GM19023 (cell line): ENCODE measurements around the gene DAP3.
"Not testable (repeated sequence)": the region's sequence is repeated elsewhere in the genome, so short reads cannot be mapped to it uniquely, and the experiment has no call there.

Source experiments
- ATAC-seq: cut with Tn5 transposase; IDR thresholded peaks from one replicate; pipeline ENCODE4 v1.9.1; 2021; ENCODE audit warnings: mild to moderate bottlenecking, moderate library complexity; ENCODE audit not compliant: unreplicated experiment

The DAP3 gene

DNA sequence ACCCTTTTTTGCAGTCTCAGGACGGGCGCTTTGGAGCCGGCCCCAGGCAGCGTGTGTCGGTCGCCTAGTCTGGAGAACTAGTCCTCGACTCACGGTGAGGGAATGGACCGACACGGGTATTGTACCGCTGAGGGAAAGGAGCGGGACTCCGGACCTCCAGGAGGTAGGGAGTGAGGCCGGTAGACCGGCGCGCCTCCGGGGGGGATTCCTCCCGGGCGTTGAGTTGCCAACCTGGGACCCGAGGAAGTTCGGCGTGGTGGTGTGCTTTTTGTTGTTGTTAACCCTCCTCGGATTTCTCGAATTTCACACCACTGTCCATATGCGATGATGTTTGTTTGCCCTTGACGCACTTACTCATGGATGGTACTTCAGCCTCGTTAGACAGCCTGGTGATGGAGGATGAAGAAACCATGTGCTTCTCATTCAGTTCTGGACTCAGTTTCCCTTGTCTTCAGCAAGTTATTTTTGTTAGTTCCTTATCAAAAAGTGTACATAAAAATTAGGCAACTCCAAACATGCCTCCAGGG is at the start of gene DAP3:
Gene DAP3, plus strand, starts transcription at position 11 of the 527 bp plus-strand sequence. CDS start 20,689 bp downstream, outside the sequence.
- ATAC-seq: not testable (repeated sequence)

- no peak for ATAC-seq
Measured at GRCh38 chr1:155640367-155640766, 48.5 kb upstream of the DAP3 start.

DNA sequence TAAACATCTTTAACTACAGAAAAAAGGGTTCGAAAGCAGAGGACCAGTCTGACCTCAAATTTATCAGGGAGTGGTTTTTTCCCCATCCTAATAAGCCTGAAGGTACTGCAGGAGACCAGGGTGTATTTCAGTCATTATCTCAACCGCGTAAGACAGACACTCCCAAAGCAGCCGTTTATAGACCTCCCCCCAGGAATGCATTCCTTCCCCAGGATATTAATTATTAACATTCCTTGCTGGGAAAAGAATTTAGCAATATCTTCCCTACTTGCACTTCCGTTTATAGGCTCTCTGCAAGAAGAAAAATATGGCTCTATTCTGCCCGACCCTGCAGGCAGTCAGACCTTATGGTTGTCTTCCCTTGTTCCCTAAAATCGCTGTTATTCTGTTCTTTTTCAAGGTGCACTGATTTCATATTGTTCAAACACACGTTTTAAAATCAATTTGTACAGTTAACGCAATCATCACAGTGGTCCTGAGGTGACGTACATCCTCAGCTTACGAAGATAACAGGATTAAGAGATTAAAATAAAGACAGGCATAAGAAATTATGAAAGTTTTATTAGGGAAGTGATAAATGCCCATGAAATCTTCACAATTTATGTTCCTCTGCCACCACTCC is 46.2 kb upstream of the DAP3 start:
- not testable (repeated sequence) for ATAC-seq

DNA sequence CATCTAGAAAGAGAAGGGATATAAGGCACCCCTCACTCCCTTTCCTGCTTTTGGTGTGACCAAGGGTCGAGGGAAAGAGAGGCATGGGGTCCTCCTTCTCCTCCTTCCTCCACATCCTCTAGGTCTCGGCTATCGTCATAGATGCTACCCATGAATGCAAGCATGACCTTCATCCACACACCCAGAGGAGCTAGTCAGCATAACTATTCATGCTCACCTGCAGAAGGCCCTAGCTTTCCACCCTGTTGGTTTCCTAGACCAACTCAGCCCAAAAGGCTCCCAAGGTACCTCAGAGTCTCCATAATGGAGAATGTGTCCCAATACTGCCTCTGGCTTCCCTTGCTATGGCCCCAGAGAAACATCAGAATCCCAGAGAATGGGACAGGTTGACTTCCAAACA is 45.7 kb upstream of the DAP3 start:
- no peak for ATAC-seq

DNA sequence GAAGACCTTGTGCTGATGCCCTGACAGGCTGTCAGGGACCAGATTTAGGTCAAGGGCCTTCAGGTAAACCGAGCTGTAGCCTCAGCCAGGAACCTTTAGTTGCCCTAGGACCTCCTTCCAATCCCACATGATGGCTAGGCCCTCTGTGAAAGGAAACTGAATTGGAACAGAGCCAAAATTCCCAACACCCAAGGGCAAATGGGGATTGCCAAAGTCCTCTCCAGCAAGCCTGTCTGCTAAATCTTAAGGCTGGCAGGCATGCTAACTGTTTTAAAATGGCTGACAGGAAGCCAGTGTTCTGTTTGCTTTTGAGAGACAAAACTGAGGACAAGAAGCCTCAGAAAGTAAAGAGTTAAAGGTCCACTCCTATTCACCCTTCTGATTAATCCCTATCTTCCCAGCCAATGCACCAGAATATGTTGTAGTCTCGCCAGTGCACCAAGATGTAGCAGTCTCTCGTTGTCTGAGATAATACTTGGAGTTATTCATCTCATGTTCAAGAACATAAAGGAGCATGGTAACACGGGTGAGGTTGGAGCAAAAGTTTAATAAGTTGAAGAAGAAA is 43.8 kb upstream of the DAP3 start:
- ATAC-seq: no peak

GRCh38 chr1:155645648-155646047 is 43.2 kb upstream of the DAP3 start:
- ATAC-seq: no peak

DNA sequence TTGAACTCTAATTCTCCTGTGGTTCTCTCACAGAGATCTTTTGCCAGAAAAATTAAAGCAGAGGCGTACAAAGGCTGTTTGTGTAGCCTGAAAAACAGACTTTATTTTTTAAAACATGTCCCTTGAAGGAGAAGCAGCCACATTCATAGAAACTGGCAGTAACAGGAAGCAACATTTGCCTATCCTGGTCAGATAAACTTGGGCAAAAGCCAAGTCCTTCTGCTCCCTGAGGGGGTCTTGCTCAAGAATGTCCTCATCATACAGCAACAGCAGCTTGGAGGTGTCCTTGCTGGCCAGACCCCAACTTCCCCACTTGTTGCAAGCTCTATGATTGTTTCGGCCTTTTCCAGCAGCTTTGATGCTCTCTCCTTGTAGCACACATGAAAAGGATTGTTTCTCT is 42.6 kb upstream of the DAP3 start:
- ATAC-seq: no peak

GRCh38 chr1:155648207-155649147 is 40.4 kb upstream of the DAP3 start:
- no peak for ATAC-seq

DNA sequence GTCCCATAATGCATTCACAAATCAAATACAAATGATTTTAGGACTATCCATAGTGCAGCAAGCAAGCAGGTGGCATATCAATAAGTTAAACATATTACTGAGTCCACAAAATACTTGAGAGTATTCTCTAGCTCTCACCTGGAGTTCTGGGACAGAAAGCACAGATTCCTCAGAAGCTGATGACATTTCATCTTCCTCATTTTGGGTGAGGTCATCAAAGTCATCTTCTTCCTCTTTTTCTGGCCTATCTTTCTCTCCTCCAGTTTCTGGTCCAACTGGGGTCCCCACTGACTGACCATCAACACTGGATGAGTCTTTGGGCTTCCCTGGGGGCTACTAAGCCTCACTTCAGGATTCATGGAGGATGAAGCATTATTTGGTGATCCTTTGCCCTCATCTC is 39.2 kb upstream of the DAP3 start:
- no peak for ATAC-seq

DNA sequence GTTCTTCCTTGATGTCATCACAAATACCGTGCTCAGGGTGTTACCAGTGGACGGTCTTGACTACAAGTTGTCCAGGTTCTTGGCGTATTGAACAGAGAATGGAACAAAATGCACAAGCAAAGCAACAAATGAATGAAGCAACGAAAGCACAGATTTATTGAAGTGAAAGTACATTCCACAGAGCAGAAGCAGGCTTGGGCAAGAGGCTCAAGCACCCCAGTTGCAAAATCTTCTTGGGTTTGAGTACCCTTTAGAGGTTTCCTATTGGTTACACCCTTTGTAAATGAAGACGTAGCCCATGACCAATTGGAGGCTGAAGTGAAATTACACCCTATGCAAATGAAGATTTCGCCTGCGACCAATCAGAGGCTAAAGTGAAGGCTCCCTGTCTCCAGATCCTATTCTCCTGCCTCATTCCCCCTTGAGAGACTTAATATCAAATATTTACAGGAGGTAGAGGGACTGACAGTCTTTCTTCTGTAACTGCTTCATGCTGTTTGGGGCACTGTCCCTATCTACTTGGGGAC is 38.6 kb upstream of the DAP3 start:
- no peak for ATAC-seq

DNA sequence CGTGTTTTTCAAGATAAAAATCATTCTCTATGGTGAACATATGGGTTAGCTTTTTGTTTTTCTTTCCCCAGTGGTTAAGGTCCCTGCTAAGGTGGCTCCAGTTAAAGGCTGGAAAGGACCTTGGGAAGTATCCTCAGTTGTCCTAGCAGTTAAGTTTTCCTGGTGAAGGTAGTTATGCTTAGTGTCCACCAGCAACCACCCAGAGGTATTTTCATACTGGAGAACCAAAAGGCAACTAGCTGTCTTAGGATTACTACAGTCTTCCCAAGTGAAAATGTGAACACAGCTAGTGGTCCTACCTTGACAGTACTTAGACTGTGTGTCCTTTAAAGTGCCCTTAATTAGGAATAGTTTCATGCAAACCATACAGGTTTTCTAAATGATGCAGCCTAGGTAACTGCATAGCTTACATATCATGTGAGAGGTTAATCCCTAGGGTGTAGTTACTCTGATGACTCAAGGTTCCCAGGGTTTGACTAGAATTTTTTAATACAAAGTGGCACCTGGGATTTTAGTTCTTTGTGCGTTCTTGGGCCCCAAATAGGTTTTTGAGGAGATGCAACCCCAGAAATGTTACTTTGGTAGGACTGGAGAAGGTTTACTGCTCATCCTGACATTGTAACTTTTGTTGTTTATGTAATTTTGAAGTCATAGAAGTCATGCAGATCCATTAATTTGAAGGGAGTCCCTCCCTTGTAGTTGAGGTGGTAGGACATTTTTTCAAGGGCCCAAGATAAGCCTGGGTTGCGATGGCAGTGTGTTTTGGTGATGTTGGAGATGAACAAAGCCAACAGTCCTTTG is 36.8 kb upstream of the DAP3 start:
- ATAC-seq: no peak

DNA sequence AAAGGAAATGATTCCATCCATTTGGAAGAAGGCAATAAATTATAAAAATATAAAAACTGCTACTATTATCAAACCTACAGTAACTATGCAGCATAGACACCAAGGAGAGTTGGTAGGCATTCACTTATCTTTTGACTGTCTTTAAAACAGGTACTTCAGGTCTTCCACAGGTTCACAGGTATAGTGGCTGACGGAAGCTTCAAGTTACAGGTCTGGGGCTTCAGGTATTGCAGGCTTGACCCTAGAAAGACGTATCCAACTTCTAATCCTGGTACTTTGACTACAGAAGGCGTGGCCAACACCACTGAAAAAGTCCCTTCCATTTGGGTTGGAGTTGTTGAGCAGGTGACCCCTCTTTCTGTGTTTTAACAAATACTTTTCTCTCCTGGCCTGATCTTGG is 35.9 kb upstream of the DAP3 start:
- no peak for ATAC-seq

GRCh38 chr1:155657463-155657862 is 31.4 kb upstream of the DAP3 start:
- no peak for ATAC-seq

DNA sequence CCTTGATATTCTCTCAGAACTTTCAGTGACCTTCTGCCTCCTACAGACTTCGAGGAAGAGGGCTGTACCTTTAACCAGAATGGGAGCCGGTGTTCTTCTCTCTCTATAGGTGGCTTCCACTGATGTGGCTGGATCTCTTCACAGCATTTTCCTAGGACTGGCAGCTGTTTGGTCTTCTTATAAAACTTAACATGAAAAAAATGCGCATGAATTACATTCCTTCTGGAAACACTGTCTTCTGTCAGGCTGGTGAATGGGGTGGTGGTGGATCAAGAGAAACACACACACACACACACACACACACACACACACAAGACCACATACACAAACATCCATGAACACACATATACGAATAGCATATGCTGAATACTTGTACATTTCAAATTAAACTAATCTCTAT is 27.7 kb upstream of the DAP3 start:
- ATAC-seq: not testable (repeated sequence)

DNA sequence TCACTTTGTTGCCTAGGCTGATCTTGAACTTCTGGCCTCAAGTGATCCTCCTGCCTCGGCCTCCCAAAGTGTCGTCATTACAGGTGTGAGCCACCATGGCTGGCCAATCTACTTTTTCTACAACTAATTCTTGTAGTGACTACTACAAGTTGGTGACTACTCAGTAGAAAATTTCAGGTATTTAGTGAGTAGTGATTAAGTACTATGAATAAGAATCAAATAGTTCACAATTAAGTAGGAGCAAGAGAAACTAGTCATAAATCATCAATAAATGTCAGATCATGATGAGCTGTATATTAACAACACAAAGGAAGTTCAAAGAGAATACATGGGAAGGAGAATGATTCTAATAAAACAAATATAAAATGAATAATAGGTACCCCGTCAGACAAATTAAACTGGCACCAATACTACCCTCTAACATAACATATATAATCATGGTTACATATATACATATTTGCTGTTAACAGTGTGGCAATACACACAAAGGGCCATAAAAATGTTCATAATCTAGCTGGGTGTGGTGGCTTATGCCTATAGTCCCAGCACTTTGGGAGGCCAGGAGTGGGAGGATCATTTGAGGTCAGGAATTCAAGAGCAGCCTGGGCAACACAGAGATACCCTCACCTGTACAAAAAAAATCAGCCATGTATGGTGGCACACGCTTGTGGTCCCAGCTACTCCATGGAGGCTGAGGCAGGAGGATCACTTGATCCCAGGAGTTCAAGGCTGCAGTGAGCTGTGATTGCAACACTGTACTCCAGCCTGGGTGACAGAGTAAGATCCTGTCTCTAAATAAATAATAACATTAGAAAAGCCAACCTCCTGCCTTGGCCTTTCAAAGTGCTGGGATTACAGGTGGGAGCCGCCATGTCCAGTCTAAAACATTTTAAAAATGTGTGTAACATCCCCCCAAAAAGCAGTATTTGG is 19.4 kb upstream of the DAP3 start:
- no peak for ATAC-seq

DNA sequence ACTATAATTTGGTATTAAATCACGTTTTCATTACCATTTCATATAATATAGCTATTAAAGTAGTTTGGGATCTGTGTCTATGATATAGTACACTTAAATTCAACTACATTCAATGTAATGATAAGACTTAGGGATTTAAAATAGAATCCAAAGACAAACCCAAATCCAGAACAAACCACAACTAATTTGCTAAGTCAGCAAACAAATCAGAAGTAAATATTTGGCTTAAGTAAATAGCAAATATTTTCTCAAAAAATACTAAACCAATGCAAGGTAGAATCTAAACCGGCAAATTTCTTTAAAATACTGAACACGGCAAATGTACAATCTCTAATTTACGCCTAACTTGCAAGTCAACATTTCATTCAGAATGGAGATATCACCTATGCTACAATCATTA is 17.1 kb upstream of the DAP3 start:
- ATAC-seq: no peak

- no peak for ATAC-seq
Measured at GRCh38 chr1:155673003-155673402, 15.9 kb upstream of the DAP3 start.

DNA sequence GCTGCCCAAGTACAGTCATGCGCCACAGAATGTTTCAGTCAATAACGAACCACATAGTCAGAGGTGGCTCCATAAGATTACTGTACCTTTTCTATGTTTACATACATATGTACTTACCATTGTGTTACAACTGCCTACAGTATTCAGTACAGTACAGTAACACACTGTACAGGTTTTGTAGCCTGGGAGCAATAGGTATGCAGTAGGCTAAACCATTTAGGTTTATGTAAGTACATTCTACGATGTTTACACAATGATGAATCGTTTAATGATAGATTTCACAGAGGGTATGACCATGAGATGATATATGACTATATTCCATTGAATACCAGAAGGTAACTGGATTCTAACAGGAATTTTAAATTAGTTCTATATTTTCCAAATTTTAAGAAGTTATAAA is 10.9 kb upstream of the DAP3 start:
- ATAC-seq: no peak

DNA sequence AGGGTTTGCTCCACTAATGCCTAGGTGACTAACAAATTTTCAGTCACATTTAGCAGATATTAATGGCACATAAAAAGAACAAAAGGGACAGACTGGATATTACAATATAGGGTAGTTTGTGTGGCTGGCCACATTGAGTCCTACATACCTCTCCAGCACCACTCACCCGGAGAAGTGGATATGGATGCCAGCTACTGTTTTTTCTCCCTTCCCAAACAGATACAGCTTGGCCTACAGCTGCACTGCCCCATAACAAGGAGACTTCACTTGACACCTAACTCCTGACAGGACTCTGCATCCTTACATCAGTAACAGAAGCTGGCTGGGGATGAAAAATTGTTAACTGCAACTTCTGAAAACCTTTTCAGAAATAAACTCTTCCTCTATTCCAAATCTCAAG is 9.9 kb upstream of the DAP3 start:
- ATAC-seq: not testable (repeated sequence)

DNA sequence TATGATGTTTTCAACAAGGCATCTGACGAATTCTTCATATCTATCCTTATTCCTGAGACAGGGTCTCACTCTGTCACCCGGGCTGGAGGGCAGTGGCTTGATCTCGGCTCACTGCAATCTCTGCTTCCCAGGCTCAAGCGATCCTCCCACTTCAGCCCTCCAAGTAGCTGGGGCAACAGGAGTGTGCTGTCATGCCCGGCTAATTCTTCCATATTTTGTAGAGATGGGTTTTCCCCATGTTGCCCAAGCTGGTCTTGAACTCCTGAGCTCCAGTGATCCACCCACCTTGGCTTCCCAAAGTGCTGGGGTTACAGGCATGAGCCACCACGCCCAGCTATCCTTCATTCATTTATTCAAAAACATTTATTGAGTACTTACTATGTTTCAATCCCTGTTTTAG is 8.4 kb upstream of the DAP3 start:
- ATAC-seq: no peak
